Astrocyte of the spinal cord (primary cell): ENCODE data around the gene ENDOD1.
"Not testable (repeated sequence)": the region's sequence is repeated elsewhere in the genome, so short reads cannot be mapped to it uniquely, and the experiment has no call there.

Source experiments
- DNase-seq: peaks from one replicate; pipeline ENCODE4 v3.0.0; 2011; ENCODE audit warnings: low read depth, low spot score
- H3K4me3 ChIP-seq: 2 replicates; pipeline ENCODE4 v1.5.1; 2011; ENCODE audit warnings: low read depth, mild to moderate bottlenecking, low read length, moderate library complexity
- CTCF ChIP-seq: IDR thresholded peaks from 2 replicates; pipeline ENCODE4 v1.5.1; 2012; ENCODE audit warnings: low read depth, mild to moderate bottlenecking, low read length, inconsistent platforms
- in situ Hi-C: cut with HindIII; loops from 2 replicates; pipeline ENCODE4 v1.10.0; 2017; ENCODE audit warnings: low sequenced_read_pairs

Gene ENDOD1

GRCh38 chr11:95089620-95090542 is at the start of gene ENDOD1:
Gene ENDOD1 (plus strand): TSS chr11:95089846. CDS start chr11:95089928, 82 bp downstream.
- peak within 1 kb of the TSS; percentile 61 for H3K4me3 ChIP-seq
- in situ Hi-C loops = no loop called here
- TF ChIP-seq CTCF = peak; percentile 3
- DNase-seq = peak; percentile 80

GRCh38 chr11:95042239-95042638 is 47.4 kb upstream of the ENDOD1 start:
- no peak for DNase-seq
- in situ Hi-C loops = no loop called here
- H3K4me3 ChIP-seq = no peak overlapping the region
- TF ChIP-seq CTCF = no peak

- no peak for DNase-seq
These were observed 46.7 kb upstream of the ENDOD1 start for GRCh38 chr11:95042906-95043305.

GRCh38 chr11:95044010-95044409 is 45.6 kb upstream of the ENDOD1 start:
- in situ Hi-C loops = no loop called here
- no peak for TF ChIP-seq CTCF
- DNase-seq = no peak
- no peak overlapping the region for H3K4me3 ChIP-seq

More at GRCh38 chr11:95042906-95043305, 46.7 kb upstream of the ENDOD1 start:
- in situ Hi-C loops = no loop called here
- H3K4me3 ChIP-seq = no peak overlapping the region
- no peak for TF ChIP-seq CTCF

- H3K4me3 ChIP-seq = no peak overlapping the region
- in situ Hi-C loops = no loop called here
- no peak for TF ChIP-seq CTCF
- no peak for DNase-seq
These were observed 43.8 kb upstream of the ENDOD1 start for GRCh38 chr11:95045812-95046211.

- H3K4me3 ChIP-seq, in situ Hi-C loops: not testable (repeated sequence)
These were observed 40.5 kb upstream of the ENDOD1 start, which contains the start of gene KDM4F for GRCh38 chr11:95049122-95049521. Gene KDM4F (plus strand): TSS chr11:95049422.

GRCh38 chr11:95050595-95051202 is 38.9 kb upstream of the ENDOD1 start:
- DNase-seq = no peak
- no peak for TF ChIP-seq CTCF
- in situ Hi-C loops = no loop called here
- H3K4me3 ChIP-seq = no peak overlapping the region

More at GRCh38 chr11:95049122-95049521, 40.5 kb upstream of the ENDOD1 start, which contains the start of gene KDM4F:
- DNase-seq = not testable (repeated sequence)
